NCI-H345 (cell line): Measurements from ENCODE around the gene RNF145.
"Not testable (repeated sequence)": the region's sequence is repeated elsewhere in the genome, so short reads cannot be mapped to it uniquely, and the experiment has no call there.

ENCODE experiments used
- DNase-seq: peaks from one replicate; lab custom pipeline; 2025; lab: John Stamatoyannopoulos, UW

RNF145 gene

DNA sequence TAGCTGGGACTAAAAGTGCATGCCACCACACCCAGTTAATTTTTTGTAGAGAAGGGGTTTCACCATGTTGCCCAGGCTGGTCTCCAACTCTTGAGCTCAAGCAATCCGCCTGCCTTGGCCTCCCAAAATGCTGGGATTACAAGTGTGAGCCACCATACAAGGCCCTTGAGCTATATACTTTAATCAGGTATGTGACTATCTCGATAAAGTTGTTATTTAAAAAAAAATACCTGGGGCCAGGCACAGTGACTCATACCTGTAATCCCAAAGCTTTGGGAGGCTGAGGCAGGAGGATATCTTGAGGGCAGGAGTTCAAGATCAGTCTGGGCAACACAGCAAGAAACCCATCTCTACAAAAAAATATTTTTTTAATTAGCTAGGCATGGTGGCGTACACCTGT lies 19.2 kb downstream of the RNF145 start:
- DNase-seq, result no peak

DNA sequence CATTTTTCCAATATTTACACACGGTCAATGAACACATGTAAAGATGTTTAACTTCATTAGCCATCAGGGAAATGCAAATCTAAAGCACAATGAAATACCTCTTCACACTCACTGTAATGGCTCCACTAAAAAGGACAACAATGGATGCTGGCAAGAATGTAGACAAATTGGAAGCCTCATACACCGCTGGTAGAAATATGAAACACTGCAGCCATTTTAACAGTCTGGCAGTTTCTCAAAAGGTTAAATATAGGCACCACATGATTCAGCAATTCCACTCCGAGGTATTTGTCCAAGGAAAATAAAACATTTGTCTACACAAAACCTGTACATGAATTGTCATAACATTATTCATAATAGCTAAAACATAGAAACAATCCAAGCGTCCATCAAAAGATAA lies 20.0 kb downstream of the RNF145 start:
- DNase-seq, result no peak

DNA sequence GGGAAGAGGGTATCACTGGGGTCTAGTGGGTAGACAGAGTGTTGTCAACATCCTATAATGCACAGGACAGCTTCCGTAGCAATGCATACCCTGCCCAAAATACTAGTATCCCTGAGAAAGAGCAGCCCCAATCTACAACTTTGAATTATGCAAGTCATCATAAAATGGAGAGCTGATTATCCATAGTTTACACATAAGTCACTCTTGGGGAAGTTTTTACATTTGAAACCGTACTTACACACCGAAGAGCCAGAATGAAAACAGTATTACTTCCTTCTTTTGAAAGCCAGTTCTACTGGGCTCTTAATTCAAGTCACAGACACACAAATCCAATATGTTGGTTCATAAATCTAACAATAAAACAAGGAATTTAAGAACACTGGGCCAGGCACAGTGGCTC lies 21.6 kb downstream of the RNF145 start:
- no peak for DNase-seq

DNA sequence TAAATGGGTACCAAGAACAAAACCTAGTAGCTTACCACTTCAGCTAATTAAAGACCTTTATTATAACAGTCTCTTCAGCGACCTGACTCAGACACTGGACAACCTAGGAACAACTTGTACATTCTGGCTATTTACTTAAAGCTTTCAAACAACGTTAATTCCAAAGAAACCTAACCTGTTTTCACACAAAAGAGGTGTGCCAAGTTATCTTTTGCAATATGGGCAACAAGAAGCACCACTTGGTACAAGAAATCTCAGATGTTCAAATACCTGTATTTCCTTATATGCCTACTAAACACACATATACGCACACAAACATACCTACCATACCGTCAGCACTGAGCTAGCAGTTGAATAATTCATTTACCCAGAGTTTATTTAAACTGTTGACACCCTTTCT lies 23.0 kb downstream of the RNF145 start:
- no peak for DNase-seq

DNA sequence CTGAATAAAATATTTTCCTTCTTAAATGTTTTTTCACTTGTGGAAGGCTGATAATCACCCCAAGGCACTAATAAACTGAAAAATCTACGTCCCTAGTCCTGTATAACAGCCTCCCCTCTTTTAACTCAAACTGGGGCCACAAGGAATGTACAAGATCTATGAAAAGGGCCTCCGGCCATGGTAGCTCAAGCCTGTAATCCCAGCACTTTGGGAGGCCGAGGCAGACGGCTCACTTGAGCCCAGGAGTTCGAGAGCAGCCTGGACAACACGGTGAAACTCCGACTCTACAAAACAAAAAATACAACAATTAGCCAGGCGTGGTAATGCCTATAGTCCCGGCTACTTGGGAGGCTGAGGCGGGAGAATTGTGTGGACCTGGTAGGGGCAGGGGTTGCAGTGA lies 23.6 kb downstream of the RNF145 start:
- DNase-seq, result no peak

DNA sequence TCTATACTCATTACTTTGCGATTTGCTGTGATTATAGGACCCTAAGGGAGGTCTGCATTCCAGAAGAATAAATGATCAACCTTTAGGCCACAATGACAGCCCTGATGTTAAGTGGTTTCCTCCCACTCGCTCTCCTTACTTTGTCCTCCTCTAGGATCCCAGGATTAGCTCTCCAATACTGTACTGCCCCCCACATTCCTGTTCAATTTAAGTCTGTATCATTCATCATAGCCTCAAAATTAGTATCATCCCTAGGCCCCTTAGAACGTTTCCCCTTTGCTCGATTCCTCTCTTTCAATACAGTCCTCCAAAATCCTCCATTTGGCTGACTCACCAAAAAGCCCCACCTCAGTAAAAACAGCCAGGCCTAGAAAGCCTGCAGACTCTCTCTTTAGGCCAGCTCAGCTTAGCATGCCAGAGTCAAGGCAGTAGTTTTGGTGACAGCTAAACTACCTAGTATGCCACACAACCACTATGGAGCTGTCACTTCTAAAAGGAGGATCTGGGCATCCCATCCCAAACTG lies 24.4 kb downstream of the RNF145 start:
- DNase-seq, result no peak

DNA sequence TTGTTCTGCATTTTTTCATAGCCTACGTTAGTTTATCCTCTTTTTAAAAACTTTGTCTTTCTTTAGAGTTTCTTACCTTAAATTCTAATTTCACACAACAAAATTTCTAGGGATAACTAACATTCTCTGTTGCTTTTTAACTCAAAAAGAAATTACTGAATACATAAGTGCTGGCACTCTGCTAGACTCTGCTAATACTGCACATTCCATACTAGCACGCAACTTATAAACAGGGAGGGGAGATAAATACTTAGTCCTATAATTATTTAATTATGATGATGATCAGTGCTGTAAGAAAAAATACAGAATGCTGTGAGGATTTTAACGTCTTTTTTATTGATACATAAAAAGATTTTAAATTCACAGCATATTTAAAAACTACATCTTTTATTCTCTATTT lies 25.1 kb downstream of the RNF145 start:
- no peak for DNase-seq

- DNase-seq, result no peak
Observed at GRCh38 chr5:159183247-159183646, 26.1 kb downstream of the RNF145 start.

- no peak for DNase-seq
Observed at GRCh38 chr5:159182691-159183090, 26.7 kb downstream of the RNF145 start.

DNA sequence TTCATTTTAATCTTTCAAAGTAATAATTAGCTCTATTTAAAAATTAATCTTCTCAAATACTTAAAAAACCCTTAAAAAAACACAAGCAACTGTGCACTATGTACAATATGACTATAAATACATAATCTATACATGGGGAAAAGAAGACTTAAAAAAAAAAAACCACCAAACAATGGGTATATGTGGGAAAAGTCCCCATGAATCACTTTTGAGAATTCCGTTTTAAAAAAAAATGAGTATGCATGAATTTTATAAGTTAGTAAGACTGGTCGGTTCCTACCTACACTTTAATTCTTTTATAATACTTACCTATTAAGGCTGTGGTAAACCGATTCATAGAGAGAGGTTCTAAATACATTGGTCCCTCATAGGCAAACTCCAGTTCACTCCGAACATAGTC lies 27.7 kb downstream of the RNF145 start:
- no peak for DNase-seq

- no peak for DNase-seq
Observed at GRCh38 chr5:159181152-159181551, 28.2 kb downstream of the RNF145 start.

GRCh38 chr5:159179529-159180305 lies 29.6 kb downstream of the RNF145 start:
- DNase-seq, result no peak

GRCh38 chr5:159178978-159179377 lies 30.4 kb downstream of the RNF145 start:
- DNase-seq, result no peak

- DNase-seq, result no peak
Observed at GRCh38 chr5:159175547-159175946, 33.8 kb downstream of the RNF145 start.

- no peak for DNase-seq
Observed at GRCh38 chr5:159174511-159175168, 34.7 kb downstream of the RNF145 start.

- DNase-seq, result no peak
Observed at GRCh38 chr5:159171274-159171673, 38.1 kb downstream of the RNF145 start.

DNA sequence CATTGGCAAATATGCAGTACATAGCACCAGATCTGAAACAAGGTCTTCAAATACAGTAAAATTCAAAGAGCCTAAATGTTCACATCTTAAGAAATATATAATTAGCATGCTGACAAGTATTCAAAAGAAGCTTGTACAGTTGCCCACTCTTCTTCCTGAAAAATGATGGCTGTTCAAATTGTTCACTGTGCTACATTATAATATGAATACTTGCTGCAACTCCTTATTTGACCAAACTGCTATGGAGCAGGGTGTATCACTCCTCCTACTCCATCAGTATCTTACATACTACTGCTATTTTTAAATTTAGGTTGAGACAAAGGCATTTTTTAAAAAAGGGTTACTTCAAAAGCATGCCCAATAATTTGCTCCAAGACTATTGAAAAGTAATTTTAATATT lies 39.3 kb downstream of the RNF145 start:
- DNase-seq, result no peak

- DNase-seq, result no peak
Observed at GRCh38 chr5:159166416-159166815, 42.9 kb downstream of the RNF145 start.

GRCh38 chr5:159163701-159164046 lies 45.7 kb downstream of the RNF145 start:
- DNase-seq, result no peak

GRCh38 chr5:159163027-159163700 lies 46.2 kb downstream of the RNF145 start:
- DNase-seq, result no peak

DNA sequence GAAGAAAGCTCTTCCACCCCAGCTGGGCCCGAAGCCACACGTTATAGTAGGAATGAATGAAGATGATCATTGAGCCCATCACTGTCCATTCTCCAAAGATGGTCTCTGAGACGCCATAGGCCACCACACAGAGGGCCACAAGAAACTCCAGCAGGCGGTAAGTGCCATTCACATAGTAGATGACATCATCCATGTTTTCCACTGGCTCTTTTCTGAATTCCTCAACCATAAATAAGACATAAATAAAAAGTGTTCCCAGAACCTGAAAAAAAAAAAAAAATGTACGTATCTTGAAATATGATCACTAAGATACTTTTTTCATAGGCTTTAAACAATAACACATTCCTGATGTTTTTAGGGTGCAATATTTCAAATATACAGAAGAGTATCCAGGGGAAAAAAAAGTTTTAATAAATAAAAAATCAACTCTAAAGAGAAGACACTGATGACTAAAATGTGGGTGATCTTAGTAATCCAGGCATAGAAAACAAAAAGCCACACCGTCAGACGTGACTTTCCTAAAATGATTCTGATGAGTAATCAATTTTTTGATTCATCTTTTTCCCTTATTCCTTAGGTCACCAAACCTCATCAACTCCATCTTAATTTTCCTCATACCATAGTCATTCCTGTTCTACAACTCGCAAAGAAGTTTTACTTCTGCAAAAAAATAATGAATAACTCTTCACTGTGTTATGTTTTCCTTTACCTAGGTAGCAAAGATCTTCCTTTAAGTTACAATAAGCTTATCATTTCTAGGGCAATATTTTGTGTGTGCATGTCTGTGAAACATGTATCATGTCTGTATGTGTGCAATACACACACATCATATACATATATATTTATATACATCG lies 47.8 kb downstream of the RNF145 start:
- DNase-seq, result no peak

- not testable (repeated sequence) for DNase-seq
Observed at GRCh38 chr5:159158553-159159091, 50.7 kb downstream of the RNF145 start.
